Forelimb muscle (tissue), 1 donor: Measurements from ENCODE around the gene DIP2A. TPM values are rescaled to one million over a fixed set of nuclear protein-coding genes. Genes with fewer than 3 reads are reported as not detected.
"Not testable (repeated sequence)": the region's sequence is repeated elsewhere in the genome, so short reads cannot be mapped to it uniquely, and the experiment has no call there.

Source experiments
- DNase-seq: peaks from one replicate; pipeline ENCODE4 v3.0.0-alpha.2; 2013; ENCODE audit warnings: low read depth
- polyA plus RNA-seq: library from polyadenylated mRNA; unstranded; fragments of 120-200 nt; gene quantifications from one replicate; pipeline ENCODE4 v1.2.1, GENCODE V29; 2013; ENCODE audit not compliant: insufficient read length

The DIP2A gene
- polyA plus RNA-seq, 1 donor: 28.9 TPM

DNA sequence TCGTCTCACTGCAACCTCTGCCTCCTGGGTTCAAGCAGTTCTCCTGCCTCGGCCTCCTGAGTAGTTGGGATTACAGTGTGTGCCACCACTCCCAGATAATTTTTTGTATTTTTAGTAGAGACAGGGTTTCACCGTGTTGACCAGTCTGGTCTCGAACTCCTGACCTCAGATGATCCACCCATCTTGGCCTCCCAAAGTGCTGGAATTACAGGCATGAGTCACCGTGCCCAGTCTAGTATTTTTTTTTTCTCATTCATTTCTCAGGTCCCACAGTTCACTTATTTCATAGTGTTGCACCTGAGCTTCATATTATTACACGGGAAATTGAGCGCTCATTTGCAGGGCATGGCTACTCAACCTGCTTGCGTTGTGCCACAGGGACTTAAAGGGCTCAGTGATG lies 68.7 kb downstream of the DIP2A start:
- not testable (repeated sequence) for DNase-seq

DNA sequence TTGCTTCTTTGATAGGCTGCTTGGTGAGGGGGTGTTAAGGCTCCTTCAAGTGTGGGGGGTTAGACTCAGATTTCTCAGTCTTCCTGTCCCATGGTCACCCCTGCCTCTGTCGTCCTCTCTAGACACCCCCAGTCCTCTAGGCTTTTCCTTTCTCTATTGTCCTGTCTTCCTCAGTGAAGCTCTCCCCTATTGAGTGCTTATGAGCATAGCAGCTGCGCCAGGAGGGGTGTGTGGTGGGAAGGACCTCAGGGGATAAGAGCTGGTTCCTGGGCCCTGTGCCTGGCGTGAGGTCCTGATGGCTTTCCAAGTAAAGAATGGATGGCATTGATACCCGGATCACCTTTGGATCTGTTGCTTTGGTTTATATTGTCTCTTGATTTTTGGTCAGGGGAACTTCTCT lies 69.1 kb downstream of the DIP2A start:
- DNase-seq: no peak

GRCh38 chr21:46532080-46532479 lies 73.4 kb downstream of the DIP2A start:
- no peak for DNase-seq

- no peak for DNase-seq
Observed at GRCh38 chr21:46537026-46537425, 78.3 kb downstream of the DIP2A start.

DNA sequence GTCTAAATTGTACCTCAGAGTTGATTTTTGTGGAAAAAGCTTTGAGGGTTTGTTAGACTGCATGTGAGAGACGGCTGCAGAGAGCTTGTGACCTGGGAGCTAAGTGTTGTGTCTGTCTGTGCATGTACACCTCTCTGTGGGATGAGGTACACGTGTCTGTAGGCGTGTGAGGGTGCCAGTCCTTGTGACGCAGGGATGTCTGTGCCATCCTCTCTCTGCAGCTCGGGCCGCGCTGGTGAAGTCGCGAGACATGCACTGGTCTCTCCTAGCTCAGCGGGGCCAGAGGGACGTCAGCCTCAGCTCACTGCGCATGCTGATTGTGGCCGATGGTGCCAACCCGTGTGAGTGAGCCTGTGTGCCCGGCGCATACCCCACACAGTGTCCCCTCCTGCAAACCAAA lies 79.6 kb downstream of the DIP2A start:
- DNase-seq: no peak

GRCh38 chr21:46538851-46539666 lies 80.4 kb downstream of the DIP2A start:
- no peak for DNase-seq

DNA sequence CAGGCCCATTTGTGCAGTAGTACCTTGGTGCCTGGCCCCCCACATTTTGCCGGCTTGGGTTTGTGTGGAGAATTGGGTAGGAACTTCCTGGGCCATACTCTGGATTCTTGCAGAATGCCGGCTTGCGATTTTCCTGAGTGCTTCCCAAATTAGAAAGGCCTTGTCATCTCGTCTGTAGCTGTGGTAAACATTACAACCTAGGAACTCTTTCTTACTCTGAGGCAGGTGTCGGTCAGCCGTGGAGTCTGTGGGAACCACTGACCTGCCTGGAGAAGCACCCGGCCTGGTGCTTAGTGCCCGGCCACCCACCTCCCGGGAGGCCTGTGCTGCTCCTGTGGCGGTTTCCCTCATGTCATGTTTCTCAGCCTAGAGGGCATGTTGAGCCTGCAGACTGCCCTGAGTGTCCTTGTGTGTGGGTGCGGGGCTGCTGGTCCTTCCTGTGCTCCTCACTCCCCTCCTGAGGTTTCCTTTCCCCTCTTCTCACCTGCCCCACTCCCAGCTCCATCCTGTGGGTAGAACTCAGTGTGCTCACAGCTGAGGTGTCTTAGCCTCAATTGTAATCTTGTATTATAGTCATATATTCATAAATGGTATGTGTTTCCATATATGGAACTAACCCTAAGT lies 81.5 kb downstream of the DIP2A start:
- no peak for DNase-seq

DNA sequence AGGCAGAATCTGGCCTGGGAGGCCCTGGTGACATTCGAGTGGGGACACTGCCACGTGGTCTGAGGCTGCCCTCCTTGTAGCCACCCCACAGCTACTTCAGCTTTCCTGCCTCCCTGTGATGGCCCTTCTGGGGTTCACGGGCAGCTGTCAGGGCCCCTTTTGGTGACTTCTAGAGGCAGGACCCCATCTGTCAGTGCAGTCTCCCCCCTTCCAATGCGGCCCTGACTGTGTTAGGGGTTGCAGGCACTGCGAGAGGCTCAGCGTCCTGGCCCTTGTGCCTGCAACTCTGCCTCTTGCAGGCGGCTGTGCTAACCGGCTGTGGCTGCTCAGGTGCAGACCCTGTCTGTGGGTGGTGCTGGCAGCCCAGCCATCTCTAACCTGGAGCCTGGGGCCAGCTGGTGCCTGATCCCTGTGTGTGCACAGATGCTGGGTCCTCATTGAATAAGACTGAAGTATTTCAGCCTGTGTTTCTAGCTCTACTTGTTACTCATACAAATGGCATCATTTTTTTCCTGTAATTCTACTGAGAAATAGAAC lies 84.0 kb downstream of the DIP2A start:
- DNase-seq: no peak

- no peak for DNase-seq
Observed at GRCh38 chr21:46543306-46543705, 84.6 kb downstream of the DIP2A start.

DNA sequence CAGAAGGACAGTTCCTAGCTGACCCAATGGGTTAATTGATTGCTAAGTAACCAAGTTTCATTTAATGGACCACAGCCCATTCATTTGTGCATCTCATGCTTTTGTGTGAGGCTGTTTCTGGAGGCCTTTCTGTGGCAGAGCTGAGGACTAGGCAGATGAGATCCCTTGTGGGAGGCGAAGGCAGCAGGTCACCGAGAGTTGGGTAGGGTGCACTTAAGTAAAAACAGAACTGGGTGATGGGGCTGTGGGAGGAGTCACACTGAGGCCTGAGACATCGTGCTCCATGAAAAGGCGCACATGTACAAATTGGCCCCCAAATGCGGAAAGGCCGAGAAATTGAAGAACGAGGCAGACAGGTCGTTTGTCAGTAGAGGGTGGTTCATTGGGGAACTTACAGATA lies 85.3 kb downstream of the DIP2A start:
- no peak for DNase-seq

GRCh38 chr21:46544824-46545223 lies 86.1 kb downstream of the DIP2A start:
- no peak for DNase-seq

GRCh38 chr21:46545363-46545762 lies 86.7 kb downstream of the DIP2A start:
- DNase-seq: no peak

- no peak for DNase-seq
Observed at GRCh38 chr21:46545911-46546310, 87.2 kb downstream of the DIP2A start.

GRCh38 chr21:46546799-46547198 lies 88.1 kb downstream of the DIP2A start:
- no peak for DNase-seq

DNA sequence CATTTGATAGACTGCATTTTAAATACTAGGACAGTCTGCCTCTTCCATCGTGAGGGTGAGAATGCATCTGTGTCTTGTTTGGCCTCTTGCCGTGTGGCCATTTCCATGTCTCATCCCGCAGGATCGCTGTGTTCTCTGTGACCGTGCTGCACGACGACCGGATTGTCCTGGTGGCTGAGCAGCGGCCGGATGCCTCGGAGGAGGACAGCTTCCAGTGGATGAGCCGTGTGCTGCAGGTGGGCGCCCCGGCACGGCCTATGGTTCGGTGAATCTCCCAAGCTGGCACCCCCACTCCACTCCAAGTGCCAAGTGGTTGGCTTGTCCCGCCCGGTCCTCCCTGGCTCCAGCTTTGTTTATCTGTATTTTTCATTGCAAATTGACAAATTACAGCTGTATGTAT lies 91.0 kb downstream of the DIP2A start:
- no peak for DNase-seq

- DNase-seq: no peak
Observed at GRCh38 chr21:46550116-46550941, 91.6 kb downstream of the DIP2A start.

GRCh38 chr21:46551636-46552241 lies 93.0 kb downstream of the DIP2A start:
- DNase-seq: no peak

- no peak for DNase-seq
Observed at GRCh38 chr21:46552274-46552673, 93.6 kb downstream of the DIP2A start.

GRCh38 chr21:46552865-46553379 lies 94.2 kb downstream of the DIP2A start:
- no peak for DNase-seq

GRCh38 chr21:46553993-46554392 lies 95.3 kb downstream of the DIP2A start:
- no peak for DNase-seq

DNA sequence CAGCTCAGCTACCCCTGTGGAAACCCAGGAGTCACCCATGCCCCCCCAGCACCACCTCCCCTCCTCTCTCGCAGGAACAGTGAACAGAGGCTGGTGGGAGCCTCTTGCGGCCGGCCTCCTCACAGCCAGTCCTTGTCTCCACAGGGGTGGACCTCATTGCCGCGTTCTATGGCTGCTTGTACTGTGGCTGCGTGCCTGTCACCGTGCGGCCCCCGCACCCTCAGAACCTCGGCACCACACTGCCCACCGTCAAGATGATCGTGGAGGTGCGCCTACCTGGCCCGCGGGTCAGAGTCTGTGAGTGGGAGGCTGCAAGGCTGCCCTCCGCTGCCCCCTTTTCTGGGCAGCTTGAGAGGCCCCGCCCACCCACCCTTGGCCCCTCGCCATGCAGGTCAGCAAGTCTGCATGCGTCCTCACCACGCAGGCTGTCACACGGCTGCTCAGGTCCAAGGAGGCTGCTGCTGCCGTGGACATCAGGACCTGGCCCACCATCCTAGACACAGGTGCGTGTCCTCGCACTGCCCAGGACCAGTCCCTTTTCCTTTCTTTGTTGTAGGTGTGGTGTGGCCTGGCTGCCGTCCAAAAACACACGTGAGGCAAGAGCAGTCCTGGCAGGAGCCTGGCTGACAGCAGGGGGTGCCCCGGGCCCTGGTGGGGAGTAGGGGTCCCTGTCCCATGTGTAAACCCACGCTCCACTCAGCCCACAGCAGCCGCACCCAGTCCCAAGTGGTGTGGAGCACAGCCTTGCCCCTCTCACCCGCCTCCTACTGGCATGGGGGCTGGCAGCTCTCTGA lies 95.9 kb downstream of the DIP2A start:
- no peak for DNase-seq
